NCI-H2081 treated with DMSO at 0.1 percent for 48 hours (cell line): ENCODE data around the gene CC2D2B.
"Not testable (repeated sequence)": the region's sequence is repeated elsewhere in the genome, so short reads cannot be mapped to it uniquely, and the experiment has no call there.

Experiments
- DNase-seq: peaks from one replicate; lab custom pipeline; 2025; lab: John Stamatoyannopoulos, UW

Gene CC2D2B

DNA sequence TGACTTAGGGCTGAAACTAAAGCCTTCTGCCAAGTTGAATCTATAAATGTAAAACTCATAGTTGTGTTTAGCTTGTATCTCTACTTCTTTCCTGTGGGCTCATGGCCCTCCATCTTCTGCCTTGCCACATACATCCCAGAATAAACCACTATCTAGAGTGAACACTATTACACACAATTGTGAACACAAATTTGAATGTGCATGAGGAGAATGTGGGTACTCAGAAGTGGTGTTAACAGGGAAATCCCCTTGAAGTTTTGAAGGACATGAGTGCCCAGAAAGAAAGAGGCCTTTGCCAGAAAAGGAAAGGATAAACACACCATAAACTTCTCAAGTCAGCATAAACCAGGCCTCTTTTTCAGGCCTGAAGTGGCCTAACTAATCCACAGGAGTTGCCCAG lies 115.4 kb downstream of the CC2D2B start:
- DNase-seq: no peak

DNA sequence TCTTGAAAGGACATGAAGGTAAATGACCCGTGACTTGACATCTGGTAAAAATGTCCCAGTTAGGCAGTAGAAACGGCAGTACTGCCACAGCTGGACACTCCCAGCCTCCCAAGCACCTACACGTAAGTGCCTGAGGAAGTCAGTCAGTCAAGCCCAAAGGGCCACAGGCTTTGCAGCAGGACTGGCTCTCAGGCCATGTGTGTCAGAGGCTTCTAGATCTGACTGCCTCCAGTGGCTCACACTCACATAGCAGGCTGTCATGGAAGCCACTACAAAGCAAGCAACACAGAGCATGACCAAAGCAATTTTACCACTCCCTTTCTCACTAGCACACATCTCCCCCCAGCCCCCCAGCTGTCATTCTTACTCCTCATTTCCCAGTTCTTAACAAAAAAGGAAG lies 117.8 kb downstream of the CC2D2B start:
- no peak for DNase-seq

- DNase-seq: no peak
These were observed 126.8 kb downstream of the CC2D2B start for GRCh38 chr10:96034625-96035024.

GRCh38 chr10:96038476-96039387 lies 131.0 kb downstream of the CC2D2B start:
- no peak for DNase-seq

- DNase-seq: no peak
These were observed 133.4 kb downstream of the CC2D2B start for GRCh38 chr10:96041146-96041545.

DNA sequence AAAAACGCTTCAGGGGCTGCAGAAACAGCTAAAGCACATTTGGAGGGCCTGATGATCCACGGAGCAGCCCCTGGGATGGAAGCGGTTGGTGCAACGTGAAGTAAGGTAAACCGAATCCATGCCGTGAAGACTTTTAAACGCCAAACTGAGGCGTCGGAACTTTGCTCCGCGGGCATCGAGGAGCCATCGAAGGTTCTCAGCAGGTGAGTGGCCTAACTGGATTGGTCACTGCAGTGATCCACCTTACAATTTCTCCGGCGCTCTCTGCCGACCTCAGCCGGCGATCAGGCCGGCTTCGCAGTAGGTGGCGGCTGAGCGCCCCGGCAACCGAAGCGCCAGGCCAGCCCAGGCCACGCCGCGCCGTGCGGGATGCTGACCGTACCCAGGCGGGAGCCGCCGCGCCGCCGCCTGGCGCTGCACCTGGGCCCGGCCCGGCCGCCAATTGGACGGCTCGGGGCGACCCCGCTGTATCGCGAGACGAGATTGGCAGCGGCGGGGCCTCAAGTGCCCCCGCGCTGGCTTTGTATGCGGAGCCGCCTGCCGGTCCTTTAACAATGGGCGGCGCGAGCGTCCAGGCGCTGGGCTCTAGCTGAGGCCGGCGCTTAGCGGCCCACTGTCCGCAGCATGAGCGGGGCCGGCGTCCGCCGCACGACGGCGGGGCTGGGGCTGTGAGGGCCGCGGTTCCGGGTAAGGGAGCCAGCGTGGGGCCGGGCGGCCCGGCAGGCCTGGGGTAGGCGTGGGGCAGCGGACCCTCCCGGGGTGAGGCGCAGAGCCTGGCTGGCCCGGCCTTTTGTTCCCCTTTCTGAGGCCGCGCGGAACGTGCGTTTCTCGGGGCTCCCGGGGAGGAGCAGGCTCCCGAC lies 135.5 kb downstream of the CC2D2B start, which contains the start of gene CCNJ:
TSS of gene CCNJ (plus strand) at position 551 of the 860 bp plus-strand sequence. CDS start 811 bp downstream, outside the sequence.
- peak; percentile 11 for DNase-seq

DNA sequence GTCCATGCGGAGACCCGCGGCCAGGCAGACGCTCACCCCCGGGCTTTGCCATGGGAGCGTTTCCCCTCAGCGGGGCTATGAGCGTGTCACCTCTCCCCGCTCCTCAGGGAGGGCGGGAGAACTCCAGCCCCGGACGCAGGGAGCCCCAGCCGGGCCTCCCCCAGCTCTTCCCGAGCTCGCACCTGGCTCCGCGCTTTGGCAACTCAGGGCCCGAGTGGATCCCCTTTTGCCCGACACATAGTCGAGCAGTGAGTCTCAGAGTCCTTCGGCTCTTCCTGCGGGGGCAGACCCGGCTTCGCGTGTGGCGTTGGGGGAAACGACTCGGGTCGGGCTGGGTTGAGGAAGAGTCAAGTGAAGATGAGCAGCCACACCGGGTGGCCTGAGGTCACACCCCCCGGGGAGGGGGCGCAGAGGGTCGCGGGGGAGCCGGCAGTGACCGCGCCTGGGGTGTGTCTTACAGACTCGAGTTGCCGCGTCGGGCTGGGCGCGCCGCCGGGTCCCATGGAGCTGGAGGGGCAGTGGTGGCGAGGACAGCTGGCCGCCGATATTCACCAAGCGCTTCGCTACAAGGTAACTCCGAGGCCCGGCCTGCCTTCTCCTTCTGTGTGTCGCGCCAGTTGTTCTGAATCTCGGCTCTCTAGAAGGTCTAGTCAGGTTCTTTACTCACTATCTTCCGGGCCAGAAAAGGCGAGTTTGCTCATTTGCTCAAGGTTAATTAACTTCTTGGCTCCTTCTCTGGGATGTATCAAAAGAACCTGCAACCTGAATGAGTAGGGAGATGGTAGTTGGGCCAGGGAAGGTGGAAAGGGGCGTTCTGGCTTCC lies 136.3 kb downstream of the CC2D2B start:
- DNase-seq: no peak

- DNase-seq: no peak
These were observed 137.0 kb downstream of the CC2D2B start for GRCh38 chr10:96044736-96045135.

GRCh38 chr10:96046546-96046945 lies 138.8 kb downstream of the CC2D2B start:
- no peak for DNase-seq

- DNase-seq: no peak
These were observed 139.4 kb downstream of the CC2D2B start for GRCh38 chr10:96047004-96047649.

DNA sequence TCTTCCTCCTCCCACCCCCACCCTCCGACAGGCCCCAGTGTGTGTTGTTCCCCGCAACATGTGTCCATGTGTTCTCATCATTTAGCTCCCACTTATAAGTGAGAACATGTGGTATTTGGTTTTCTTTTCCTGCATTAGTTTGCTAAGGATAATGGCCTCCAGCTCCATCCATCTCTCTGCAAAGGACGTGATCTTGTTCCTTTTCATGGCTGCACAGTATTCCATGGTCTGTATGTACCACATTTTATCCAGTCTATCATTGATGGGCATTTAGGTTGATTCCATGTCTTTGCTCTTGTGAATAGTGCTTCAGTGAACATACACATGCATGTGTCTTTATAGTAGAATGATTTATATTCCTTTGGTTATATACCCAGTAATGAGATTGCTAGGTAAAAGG lies 140.2 kb downstream of the CC2D2B start:
- DNase-seq: not testable (repeated sequence)

- no peak for DNase-seq
These were observed 141.6 kb downstream of the CC2D2B start for GRCh38 chr10:96049340-96049739.

DNA sequence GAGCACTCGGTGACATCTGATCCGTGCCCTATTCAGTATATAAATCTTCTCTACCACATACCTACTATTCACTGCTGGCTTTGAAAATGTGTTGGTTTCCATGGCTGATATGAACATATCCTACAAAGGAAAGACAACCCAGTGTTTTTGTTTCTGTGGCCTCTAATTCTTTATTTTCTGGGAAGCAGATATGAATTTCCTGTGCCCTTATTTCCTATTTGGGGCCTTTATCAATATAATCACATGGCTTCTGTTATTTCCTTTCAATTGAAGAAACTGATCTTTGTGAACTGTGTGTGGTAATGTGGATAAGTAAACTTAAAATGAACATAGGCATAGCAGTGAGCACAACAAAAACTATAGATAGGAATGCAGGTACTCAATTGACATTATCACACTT lies 146.2 kb downstream of the CC2D2B start:
- no peak for DNase-seq

DNA sequence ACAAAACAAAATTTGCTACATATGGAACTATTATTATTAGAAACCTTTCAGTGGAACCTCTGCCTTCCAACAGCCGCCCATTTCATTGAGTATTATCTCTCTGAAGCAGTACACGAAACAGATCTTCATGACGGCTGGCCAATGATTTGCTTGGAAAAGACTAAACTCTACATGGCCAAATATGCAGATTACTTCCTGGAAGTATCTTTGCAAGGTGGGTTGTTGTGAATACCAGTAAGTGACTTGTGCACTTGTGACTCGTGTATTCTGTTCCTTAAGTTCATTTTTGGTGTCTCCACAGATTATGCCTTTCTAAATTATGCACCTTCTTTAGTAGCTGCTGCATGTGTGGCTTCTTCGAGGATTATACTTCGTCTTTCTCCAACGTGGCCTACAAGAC lies 149.0 kb downstream of the CC2D2B start:
- DNase-seq: no peak

- DNase-seq: no peak
These were observed 153.5 kb downstream of the CC2D2B start for GRCh38 chr10:96061232-96061631.

GRCh38 chr10:96072674-96073073 lies 164.9 kb downstream of the CC2D2B start:
- DNase-seq: no peak

GRCh38 chr10:96073722-96074121 lies 165.9 kb downstream of the CC2D2B start:
- no peak for DNase-seq

DNA sequence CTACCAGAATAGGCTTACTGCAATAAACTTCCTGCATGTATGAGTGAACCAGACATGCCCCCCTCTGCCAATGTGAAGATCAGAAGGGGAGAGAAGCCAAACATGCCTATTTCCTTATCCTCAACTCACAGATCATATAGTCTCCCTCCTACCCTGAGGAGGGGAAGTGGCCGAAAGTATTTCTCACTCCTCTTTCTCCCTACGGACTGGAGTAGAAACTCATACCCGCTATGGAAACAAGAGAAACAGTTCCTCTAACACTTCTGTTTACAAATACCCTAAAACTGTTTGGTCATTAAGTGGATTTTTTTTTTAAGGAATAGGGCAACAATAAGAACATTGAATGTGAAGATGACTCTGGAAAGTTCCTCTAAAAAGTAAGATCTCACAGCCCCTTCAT lies 167.0 kb downstream of the CC2D2B start:
- DNase-seq: no peak

DNA sequence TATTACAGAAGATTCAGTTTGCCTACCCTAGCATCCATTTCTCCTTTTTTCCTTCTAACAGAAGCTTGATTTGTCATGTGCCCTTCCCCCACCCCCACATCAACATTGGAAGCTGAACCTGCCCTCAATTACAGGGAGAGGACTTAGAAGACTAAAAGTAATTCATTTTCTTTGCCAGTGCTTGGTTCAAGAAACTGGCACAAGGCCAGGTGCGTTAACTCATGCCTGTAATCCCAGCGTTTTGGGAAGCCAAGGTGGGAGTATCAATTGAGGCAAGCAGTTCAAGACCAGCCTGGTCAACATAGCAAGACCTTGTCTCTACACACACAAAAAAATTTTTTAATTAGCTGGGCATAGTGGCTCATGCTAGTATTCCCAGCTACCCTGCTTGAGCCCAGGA lies 168.2 kb downstream of the CC2D2B start:
- DNase-seq: no peak

DNA sequence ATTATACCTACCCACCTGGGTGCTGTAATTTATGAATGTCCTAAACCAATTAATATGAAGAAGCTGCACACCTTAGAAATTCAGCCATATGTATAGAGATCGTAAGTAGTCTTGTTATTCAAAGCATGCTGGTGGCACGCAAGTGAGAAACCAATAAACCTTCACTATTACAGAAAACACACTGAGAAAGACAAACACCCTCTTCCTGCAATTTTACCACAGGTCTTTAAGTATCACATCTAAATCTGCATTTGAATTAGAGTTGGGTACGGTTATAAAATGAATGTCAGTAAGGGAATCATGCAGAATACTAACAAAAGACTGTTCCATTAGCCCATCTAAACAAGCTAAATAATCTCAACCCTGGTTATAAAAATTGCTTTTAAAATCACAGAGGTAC lies 169.4 kb downstream of the CC2D2B start:
- DNase-seq: no peak

DNA sequence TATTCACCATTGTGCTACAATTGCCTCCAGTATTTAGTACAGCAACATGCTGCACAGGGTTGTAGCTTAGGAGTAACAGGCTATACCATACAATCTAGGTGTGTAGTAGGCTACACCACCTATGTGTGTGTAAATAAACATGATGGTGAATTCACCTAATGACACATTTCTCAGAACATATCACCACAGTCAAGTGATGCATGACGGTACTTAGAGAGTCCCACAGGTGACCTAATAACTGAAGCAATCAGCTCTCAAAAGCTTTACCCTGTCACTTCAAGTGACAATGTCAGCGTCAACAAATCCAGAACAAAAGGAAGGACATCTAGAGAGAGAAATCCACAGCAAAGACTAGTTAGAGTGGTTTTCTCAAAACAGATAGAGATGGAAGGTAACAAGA lies 174.4 kb downstream of the CC2D2B start:
- no peak for DNase-seq
